H1 (cell line): ENCODE data around the gene CLEC4E. TPM values are rescaled to one million over a fixed set of nuclear protein-coding genes. Genes with fewer than 3 reads are reported as not detected.

Source experiments
- HDAC6 ChIP-seq: IDR thresholded peaks from one replicate; pipeline ENCODE4 v1.7.1; 2012; ENCODE audit warnings: low read depth, mild to moderate bottlenecking, inconsistent platforms, low read length, moderate library complexity
- TEAD4 ChIP-seq: IDR thresholded peaks from 2 replicates; pipeline ENCODE4 v1.6.1; 2012; ENCODE audit warnings: low read depth, low read length, inconsistent platforms, mixed read lengths
- polyA plus RNA-seq, 7 experiments: library from polyadenylated mRNA; depleted of rRNA in 3 of 7; stranded (reverse) in 5 of 7; unstranded in 2 of 7; fragments of >200 nt in 5 of 7; fragments of 200-250 nt in 2 of 7; gene quantifications; 1 replicate in 5 of 7; 2 replicates in 1 of 7; 4 replicates in 1 of 7; pipeline versions ENCODE4 v1.2.1 to v1.2.3, GENCODE V29; 2011 to 2013; ENCODE audit warnings: missing spikeins in 2 of 7, mixed read lengths in 2 of 7
- total RNA-seq: library from RNA; stranded (reverse); fragmentation: NEBNext Ultra II Directional; extraction: Animal tissue kit (Norgen Biotek cat#: 25700); gene quantifications from 2 replicates; pipeline ENCODE4 v1.2.1, GENCODE V29; 2021

The CLEC4E gene
- total and polyA plus RNA-seq, 2 of the 8 experiments (the other 6 are each of a cell fraction or from before 2014, with no cell fraction given): 0.03 TPM; not detected in 1

DNA sequence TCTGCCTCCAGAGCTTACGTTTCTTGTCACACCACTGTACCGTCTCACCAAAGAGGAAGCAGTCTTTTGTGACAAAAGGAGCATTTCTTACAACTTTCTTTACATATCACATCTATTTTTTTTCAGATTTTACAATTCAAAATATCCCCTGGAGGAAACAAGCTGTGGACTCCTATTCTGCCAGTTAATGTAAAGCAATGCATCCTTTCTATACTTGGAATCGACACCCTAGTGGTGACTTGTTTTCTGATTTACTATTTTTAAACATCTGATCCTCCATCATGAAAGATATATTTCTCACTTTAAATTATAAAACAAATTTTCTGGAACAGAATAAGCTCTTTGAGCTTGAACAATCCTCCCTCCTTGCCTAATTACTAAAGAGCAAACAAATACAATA lies 37.2 kb upstream of the CLEC4E start (continued):
- TF ChIP-seq TEAD4: no peak
- no peak for TF ChIP-seq HDAC6
- TF ChIP-seq, all 59 proteins: peak for 0
